ENCODE results near the gene SORCS2.

GRCh38 chr4:7436256-7436655, 243.9 kb downstream of the SORCS2 start:
- no peak for TF ChIP-seq CTCF (IDR thresholded peaks at IDR 0.05)
- no peak for TF ChIP-seq POLR2A (IDR thresholded peaks at IDR 0.05)

Data from right lobe of liver (tissue), 4 donors.